ENCODE data around the gene GABRR1.
A peak's percentile ranks its signal among the peaks of the same experiment; 100 is the strongest.
"Not testable (repeated sequence)": the region's sequence is repeated elsewhere in the genome, so short reads cannot be mapped to it uniquely, and the experiment has no call there.

GABRR1 gene

DNA sequence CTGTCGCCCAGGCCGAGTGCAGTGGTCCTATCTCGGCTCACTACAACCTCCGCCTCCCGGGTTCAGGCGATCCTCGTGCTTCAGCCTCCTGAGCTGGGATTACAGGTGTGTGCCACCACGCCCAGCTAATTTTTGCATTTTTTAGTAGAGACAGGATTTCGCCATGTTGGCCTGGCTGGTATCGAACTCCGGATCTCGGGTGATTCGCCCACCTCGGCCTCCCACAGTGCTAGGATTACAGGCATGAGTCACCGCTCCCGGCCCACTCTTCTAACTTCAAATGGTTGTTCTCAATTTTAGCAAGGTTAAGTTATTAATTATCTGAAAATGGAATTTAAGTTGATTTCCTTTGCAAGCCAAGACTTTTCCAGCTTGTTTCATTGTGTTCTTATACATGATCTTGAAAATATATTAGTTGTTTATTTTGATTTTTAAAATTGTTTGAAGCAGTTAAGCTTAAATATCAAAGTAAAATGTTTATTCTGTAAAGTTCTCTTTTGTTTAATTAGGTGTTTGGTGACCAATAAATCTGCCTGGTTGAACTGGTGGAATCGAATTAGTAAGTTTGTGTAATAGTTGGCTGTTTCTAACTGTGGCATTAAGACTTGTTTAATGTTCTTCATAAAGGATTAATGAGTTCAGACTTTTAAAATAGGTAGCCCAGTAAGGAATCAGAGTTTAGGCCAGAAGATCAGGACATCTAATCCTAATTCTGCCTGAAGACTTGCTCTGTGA is 69.0 kb downstream of the GABRR1 start:
- no peak for DNase-seq

DNA sequence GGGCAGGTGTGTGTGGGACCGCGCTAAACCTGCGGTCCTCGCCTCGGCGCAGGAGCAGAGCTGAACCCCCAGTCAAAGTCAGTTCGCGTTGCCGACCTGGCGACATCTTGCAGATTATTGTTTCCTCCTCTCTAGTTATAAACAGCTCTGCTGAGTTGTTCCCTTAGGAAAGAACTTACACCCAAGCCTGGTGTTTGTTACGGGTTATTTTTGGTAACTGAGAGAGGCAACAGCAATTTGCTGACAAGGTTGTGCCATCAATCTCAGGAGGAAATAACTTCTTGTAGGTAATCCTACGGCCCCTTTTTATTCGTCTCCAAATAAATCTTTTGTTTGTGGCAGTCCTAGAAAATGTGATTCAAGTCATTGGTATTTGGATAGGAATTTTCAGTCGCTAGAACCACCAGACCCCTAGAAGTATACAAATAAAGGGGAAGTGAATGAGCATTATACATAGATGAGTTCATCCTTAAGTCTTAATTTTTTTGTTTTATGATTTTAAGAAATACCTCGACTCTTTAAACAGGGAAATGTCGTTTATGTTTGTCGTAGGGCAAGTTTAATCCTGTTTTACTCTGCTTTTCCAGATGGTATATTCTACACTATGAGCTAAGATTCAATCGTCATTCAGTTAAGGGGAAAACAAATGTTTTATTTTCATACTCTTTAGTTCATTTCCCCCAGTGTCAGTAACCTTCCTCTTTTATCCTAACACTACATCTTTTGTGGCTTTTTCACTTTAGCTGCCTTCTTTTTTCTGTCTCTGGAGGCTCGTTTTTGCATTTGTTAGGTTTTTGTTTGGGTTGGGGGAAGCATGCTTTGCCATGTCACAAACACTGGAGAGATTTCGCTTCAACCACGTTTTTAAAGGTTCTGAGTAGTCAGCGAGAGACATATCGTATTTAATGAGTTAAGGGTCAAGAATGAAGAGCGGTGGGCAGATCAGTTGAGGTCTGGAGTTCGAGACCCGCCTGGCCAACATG is 70.1 kb downstream of the GABRR1 start:
- peak; percentile 29 for DNase-seq

DNA sequence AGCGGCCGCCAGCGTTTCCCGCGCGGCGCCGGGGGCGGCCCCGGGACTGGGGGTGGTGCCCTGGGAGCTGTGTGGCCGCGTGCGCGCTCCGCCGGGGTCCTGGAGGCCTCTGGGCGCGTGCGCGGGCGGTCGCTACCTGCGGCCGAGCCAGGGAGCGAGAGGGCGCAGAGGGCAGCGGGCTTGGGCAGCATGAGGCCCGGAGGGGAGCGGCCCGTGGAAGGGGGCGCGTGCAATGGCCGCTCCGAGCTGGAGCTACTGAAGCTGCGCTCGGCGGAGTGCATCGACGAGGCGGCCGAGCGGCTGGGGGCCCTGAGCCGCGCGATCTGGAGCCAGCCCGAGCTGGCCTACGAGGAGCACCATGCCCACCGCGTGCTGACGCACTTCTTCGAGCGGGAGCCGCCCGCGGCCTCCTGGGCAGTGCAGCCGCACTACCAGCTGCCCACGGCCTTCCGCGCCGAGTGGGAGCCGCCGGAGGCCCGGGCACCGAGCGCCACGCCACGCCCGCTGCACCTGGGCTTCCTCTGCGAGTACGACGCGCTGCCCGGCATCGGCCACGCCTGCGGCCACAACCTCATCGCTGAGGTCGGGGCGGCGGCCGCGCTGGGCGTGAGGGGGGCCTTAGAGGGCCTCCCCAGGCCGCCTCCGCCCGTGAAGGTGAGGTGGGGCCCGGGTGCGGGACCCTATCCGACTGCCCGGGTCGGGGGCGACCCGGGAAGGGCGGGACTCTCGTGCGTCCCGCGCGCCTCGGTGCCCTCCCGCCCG is 71.0 kb downstream of the GABRR1 start, which contains the start of gene PM20D2:
TSS of gene PM20D2 (plus strand) at position 100 of the 762 bp plus-strand sequence. CDS start at position 190, 90 bp downstream.
- DNase-seq = peak; percentile 52

DNA sequence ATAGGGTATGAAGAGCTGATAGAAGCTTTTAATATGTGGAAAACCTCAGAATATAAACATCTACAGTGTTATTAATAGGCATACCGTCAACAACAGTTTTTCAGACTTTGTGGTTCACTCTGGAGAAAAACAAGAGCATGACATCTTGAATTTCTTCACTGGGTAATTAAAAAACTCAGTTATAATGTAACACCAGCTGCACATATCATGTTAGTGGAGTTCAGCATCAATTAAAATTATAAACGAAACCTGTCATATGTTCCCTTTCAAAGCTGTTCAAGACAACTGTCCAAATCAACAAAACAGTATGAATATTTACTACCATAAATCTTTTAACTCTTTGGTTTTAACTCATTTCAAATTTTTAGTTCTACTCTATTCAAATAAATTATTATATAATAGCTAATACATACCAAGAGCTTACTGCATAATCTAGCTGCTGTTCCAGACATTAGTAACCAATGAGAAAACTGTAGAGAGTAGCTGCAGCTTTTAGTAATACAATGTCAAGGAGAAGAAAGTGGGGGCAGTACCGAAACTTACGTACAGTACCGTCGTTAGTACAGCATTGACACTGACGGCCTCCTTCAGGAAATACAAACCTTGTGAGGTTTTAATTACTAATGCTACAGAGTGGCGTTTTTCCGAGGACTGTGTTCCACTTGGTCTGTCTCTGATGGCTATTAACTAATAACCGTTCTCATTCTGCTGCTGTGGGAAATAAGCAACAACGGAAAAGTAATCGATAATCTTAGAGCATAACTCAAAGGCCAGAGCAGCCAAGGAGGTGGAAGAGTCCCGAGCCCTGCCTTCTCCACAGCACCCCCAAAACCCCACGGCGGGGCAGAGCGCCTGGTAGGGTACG is 71.8 kb downstream of the GABRR1 start:
- DNase-seq = peak; percentile 39

DNA sequence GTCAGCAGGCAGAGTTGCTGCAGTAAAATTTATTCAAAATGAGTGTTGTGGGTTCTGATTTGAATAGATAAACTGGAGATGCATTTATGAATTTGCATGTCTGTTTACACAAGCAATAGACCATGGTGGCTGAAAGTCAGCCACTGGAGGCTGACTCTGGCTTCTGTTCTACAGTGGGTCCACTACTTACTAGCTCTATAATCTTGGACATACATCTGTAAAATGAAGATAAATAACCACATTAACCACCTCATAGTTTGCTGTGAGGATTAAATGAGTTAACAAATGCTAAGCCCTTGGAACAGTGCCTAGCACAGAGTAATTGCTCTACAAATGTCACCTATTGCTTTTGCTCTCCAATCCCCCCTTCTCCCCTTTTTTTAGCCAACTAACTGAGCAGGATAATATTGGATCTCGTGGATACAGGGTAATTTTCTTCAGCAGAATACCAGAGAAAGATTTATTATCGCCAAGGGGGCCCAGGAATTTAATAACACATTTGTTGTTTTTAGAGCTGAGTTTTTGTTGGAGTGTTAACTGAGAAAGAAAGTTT is 72.7 kb downstream of the GABRR1 start:
- DNase-seq = no peak

DNA sequence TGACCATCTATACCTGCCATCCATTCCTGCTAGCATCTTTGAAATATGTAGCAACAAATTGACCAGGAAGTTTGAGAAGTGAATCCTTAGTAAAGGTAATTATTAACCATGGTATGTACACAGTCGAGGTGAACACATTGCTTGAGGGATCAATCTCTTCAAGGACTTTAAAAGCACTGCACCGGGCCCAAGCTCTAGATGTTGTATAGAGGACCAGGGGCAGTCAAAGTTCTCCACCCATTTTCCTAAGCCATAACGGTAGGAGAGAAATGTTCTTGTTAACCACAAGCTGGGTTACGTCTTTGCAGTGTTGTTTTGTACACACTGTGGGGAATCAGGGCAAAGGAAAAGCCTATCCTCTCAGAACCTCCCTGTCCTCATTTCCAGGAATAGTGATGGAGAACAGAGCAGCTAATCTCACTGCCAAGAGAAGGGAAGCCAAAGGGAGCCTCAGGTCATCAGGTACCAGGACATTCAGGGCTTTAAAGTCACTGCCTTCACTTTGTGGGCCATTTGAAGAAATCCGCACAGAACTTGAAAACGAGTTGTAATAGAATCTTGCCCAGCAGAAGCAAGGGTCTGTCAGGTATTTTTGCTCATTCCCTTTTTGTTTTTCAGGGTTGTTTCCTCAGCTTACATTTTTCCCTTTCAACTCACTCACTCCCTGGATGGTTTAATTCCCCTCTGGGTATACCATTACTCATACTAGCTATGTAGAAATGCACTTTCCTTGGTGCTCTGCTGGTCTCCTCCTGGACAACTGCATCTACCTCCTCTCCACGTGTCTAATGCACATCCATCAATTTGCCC is 76.6 kb downstream of the GABRR1 start:
- no peak for DNase-seq

DNA sequence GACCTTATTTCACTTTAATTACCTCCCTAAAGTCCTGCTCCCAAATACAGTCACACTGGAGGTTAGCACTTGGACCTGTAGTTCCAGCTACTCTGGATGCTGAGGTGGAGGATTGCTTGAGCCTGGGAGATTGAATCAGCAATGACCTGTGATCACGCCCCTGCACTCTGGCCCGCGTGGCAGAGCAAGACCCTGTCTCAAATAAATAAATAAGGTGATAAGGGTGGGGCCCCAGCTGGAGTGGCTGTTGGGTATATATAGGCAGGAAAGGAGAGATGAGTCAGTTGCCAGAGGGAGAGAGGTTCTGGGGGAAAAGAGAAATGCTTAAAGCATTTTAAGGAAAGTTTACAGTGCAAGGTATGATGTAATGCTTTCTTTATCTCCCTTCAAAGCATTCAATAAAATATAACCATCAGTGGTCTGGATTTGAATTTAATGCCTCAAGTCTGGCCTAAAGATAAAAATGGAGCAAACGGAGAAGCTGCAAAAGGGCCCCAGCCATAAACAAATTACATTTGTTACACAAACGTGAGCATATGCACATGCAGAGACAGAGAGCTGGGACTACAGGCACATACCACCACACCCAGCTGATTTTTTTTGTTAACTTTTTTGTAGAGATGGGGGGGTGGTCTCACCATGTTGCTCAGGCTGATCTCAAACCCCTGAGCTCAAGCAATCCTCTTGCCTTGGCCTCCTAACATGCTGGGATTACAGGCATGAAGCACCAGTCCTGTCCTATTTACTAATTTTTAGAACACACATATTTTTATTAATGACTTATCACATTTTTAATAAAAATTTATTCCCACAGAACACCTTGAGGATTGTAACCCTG is 77.4 kb downstream of the GABRR1 start:
- DNase-seq = no peak

DNA sequence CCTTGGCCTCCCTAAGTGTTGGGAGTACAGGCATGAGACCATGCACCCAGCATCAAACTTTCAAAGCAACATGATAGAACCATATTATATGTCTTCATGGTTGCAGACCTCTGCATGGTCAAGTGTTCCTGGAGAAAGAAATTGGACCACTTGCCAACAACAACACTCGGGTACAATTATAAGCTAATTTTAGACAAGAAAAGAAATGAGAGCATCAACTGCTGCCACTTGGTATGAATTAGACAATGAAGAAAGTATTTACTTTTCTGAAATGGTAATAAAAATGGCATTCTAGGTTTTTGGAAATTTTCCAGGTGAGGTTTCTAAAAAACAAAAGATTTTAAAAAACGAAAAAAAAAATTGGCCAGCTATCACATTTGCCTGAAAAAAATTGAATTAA is 79.0 kb downstream of the GABRR1 start:
- no peak for DNase-seq

DNA sequence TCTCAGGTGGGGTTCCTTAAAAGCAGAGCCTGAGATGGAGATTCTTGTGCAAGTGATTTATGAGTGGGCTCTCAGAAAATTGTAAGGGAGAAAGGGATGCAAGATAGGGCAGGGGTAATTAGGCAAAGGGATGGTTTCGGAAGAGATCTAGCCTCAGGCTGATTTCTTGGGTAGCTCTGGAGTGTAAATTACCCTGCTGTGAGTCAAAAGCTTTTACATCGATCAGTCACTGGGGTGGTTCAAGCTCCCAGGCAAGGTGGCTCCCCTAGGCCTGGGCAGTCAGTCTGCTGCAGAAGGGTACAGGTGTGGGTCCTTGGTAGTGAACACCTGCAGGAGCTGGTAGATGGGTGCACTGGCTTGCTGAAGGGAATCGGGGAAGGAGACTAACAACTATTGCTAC is 82.4 kb downstream of the GABRR1 start:
- DNase-seq = no peak

DNA sequence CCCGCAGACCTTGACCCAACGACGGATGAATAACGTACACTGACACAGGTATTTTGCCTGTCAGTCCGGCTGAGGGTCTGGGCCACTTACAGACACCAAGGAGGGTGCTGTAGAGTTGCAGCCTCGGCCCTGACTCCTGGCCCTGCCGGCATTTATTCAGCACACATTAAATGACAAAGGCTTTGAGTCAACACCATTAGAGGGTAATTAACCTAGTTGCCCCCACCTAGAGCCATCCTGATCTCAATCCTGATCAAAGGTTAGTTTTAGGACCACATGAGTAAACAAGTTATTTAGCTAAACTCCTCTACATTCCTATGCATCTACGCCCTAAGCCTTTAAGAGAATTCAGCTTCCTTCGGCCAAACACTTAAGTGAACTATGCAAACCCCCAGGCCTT is 83.2 kb downstream of the GABRR1 start:
- no peak for DNase-seq

DNA sequence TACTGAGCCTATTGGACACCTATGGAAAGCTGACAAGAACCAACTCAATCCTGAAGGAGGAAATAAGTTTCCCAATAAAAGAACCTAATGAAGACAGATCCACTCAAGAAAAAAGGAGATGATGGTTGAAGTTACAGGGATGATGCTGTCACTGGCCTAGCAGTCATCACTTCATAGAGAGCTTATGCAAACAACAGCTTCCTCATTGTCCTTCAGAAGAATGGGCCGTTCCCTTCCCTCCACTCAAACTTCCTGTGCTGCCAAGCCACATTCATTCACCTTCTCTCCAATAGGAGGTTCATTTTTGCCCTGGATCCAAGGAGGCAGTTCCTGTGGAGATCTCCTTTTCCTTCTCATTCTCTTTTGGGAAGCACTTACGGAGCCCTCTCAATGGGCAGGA is 85.1 kb downstream of the GABRR1 start:
- DNase-seq = no peak

DNA sequence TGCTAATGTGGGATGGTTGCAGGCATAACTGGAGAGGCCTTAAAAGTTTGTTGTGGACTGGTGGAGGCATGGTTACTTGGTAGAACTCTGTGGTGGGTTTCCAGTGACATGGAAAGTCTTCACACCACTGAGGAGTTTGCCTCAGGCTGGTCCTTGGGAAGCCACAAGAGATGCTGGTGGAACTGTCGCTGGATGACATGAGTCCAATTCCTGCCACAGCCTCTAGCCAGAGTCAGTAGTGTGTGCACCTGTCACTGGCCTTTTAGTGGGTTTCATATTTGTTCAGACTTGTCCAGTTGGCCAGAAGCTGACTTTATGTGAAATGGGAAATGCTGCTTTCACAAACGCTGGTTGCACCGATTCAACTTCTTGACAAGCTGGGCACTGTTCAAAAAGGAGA is 85.6 kb downstream of the GABRR1 start:
- no peak for DNase-seq

DNA sequence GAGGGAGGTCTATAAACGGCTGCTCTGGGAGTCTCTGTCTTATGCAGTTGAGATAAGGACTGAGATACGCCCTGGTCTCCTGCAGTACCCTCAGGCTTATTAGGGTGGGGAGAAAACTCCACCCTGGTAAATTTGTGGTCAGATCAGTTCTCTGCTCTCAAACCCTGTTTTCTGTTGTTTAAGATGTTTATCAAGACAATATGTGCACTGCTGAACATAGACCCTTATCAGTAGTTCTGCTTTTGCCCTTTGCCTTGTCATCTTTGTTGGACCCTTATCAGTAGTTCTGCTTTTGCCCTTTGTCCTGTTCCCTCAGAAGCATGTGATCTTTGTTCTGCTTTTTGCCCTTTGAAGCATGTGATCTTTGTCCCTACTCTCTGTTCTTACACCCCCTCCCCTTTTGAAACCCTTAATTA is 88.9 kb downstream of the GABRR1 start:
- DNase-seq = not testable (repeated sequence)

Data from central memory CD4-positive, alpha-beta T cell (primary cell).